ENCODE data around the gene KCNMB3.

GRCh38 chr3:179269152-179269707 is 18.3 kb upstream of the KCNMB3 start:
- TF ChIP-seq SRSF9 (IDR thresholded peaks at IDR 0.05; ENCODE audit: borderline replicate concordance, insufficient read depth, low read depth, low read length, poor library complexity, severe bottlenecking) (no peak), SIN3A (IDR thresholded peaks at IDR 0.05; ENCODE audit: borderline replicate concordance, low read depth, low read length) (no peak)

Measured in HepG2 (cell line).